ENCODE data around the gene LRP1-AS.

The LRP1-AS gene

GRCh38 chr12:57180321-57180989, 33.0 kb upstream of the LRP1-AS start:
- no peak for TF ChIP-seq CTCF (IDR thresholded peaks at IDR 0.05)
- no peak for DNase-seq (ENCODE audit: low spot score)
- Histone ChIP-seq H3K4me3 (no peak overlapping the region), H3K27ac (peak overlapping the region in 1 of 2 donors; percentile 2)

GRCh38 chr12:57179331-57180086, 32.1 kb upstream of the LRP1-AS start:
- no peak for DNase-seq (ENCODE audit: low spot score)
- H3K27ac ChIP-seq = no peak overlapping the region
- no peak for TF ChIP-seq CTCF (IDR thresholded peaks at IDR 0.05)
- H3K4me3 ChIP-seq = no peak overlapping the region

GRCh38 chr12:57178213-57178612, 30.8 kb upstream of the LRP1-AS start:
- no peak for DNase-seq (ENCODE audit: low spot score)
- H3K27ac ChIP-seq = no peak overlapping the region
- H3K4me3 ChIP-seq = no peak overlapping the region
- no peak for TF ChIP-seq CTCF (IDR thresholded peaks at IDR 0.05)

- no peak for DNase-seq (ENCODE audit: low spot score)
- no peak for TF ChIP-seq CTCF (IDR thresholded peaks at IDR 0.05)
- no peak overlapping the region for H3K4me3 ChIP-seq
These were observed 29.9 kb upstream of the LRP1-AS start for GRCh38 chr12:57177354-57177753.

GRCh38 chr12:57176846-57177245, 29.4 kb upstream of the LRP1-AS start:
- Histone ChIP-seq H3K27ac (no peak overlapping the region), H3K4me3 (no peak overlapping the region)
- DNase-seq (ENCODE audit: low spot score) = no peak
- no peak for TF ChIP-seq CTCF (IDR thresholded peaks at IDR 0.05)

More at GRCh38 chr12:57177354-57177753, 29.9 kb upstream of the LRP1-AS start:
- H3K27ac ChIP-seq = no peak overlapping the region

GRCh38 chr12:57176139-57176477, 28.7 kb upstream of the LRP1-AS start:
- peak; percentile 5 for TF ChIP-seq CTCF (IDR thresholded peaks at IDR 0.05)

More at GRCh38 chr12:57176139-57176477, 28.7 kb upstream of the LRP1-AS start:
- Histone ChIP-seq H3K27ac (peak overlapping the region in 1 of 2 donors; percentile 65), H3K4me3 (no peak overlapping the region)
- no peak for DNase-seq (ENCODE audit: low spot score)

Data from coronary artery (tissue), 2 donors.